Loucy (cell line): ENCODE data around the gene GNLY.

ENCODE experiments used
- H2AFZ ChIP-seq: fragments of 200-600 bp; sonication (generic); 2 replicates; pipeline ENCODE4 v1.6.0; 2016; ENCODE audit warnings: antibody characterized with exemption, mild to moderate bottlenecking, low read length, moderate library complexity
- H3F3A ChIP-seq: fragments of 200-600 bp; 2 replicates; pipeline ENCODE4 v1.6.0; 2016; ENCODE audit warnings: antibody characterized with exemption, low read depth, mild to moderate bottlenecking
- H3K27me3 ChIP-seq: fragments of 200-600 bp; sonication (generic); 2 replicates; pipeline ENCODE4 v1.6.1; 2014; ENCODE audit warnings: low read length, mild to moderate bottlenecking; ENCODE audit not compliant: insufficient read depth, poor library complexity, severe bottlenecking
- H3K36me3 ChIP-seq: fragments of 200-600 bp; sonication (generic); 2 replicates; pipeline ENCODE4 v1.6.1; 2016; ENCODE audit warnings: low read length; ENCODE audit not compliant: insufficient read depth
- H3K4me1 ChIP-seq: fragments of 200-600 bp; sonication (generic); 2 replicates; pipeline ENCODE4 v1.5.1; 2014; ENCODE audit warnings: low read length, mild to moderate bottlenecking; ENCODE audit not compliant: insufficient read depth, poor library complexity, severe bottlenecking
- H3K4me2 ChIP-seq: fragments of 200-600 bp; sonication (generic); 2 replicates; pipeline ENCODE4 v1.6.0; 2014; ENCODE audit warnings: antibody characterized with exemption, low read length, low read depth, mild to moderate bottlenecking; ENCODE audit not compliant: poor library complexity, severe bottlenecking
- H3K4me3 ChIP-seq: fragments of 200-600 bp; sonication (generic); 2 replicates; pipeline ENCODE4 v1.5.1; 2014; ENCODE audit warnings: low read length, mild to moderate bottlenecking, mixed read lengths; ENCODE audit not compliant: poor library complexity, severe bottlenecking
- H3K79me2 ChIP-seq: fragments of 200-600 bp; sonication (generic); 2 replicates; pipeline ENCODE4 v1.6.1; 2014; ENCODE audit warnings: low read length; ENCODE audit not compliant: insufficient read depth
- H3K9ac ChIP-seq: fragments of 200-600 bp; sonication (generic); 2 replicates; pipeline ENCODE4 v1.6.0; 2014; ENCODE audit warnings: mild to moderate bottlenecking, low read depth, low read length, moderate library complexity; ENCODE audit not compliant: poor library complexity, severe bottlenecking
- H3K9me2 ChIP-seq: fragments of 200-600 bp; sonication (generic); replicated peaks from 2 replicates; pipeline ENCODE4 v1.6.1; 2016; ENCODE audit warnings: low read depth, low read length, mixed read lengths
- H3K9me3 ChIP-seq: fragments of 200-600 bp; sonication (generic); 2 replicates; pipeline ENCODE4 v1.6.1; 2014; ENCODE audit warnings: mild to moderate bottlenecking, antibody characterized with exemption, low read length, low read depth; ENCODE audit not compliant: insufficient read depth
- H4K20me1 ChIP-seq: fragments of 200-600 bp; sonication (generic); 2 replicates; pipeline ENCODE4 v1.6.0; 2014; ENCODE audit warnings: antibody characterized with exemption, low read length, mild to moderate bottlenecking; ENCODE audit not compliant: insufficient read depth, poor library complexity, severe bottlenecking
- CTCF ChIP-seq: fragments of 200-600 bp; sonication (generic); conservative IDR thresholded peaks from 2 replicates; pipeline ENCODE4 v1.5.1; 2014; ENCODE audit warnings: mild to moderate bottlenecking, antibody characterized with exemption, low read length
- EZH2phosphoT487 ChIP-seq: fragments of 200-600 bp; IDR thresholded peaks from 2 replicates; pipeline ENCODE4 v1.6.1; 2018; ENCODE audit warnings: antibody characterized with exemption, mild to moderate bottlenecking, moderate library complexity, borderline replicate concordance

The GNLY gene

GRCh38 chr2:85684380-85684779 is 9.8 kb upstream of the GNLY start:
- no peaks in the 10 kb centered on the region for H3K9me2 ChIP-seq
- H3K4me1 ChIP-seq: no peaks in the 10 kb centered on the region
- H4K20me1 ChIP-seq: no peaks in the 10 kb centered on the region
- no peak for TF ChIP-seq CTCF
- no peak for TF ChIP-seq EZH2phosphoT487
- no peaks in the 10 kb centered on the region for H3K27me3 ChIP-seq
- H3K4me2 ChIP-seq: no peak overlapping the region
- no peaks in the 10 kb centered on the region for H3K79me2 ChIP-seq
- no peak overlapping the region for H3K9ac ChIP-seq
- H3F3A ChIP-seq: no peaks in the 10 kb centered on the region
- H3K9me3 ChIP-seq: no peaks in the 10 kb centered on the region
- no peaks in the 10 kb centered on the region for H3K36me3 ChIP-seq
- no peak overlapping the region for H2AFZ ChIP-seq
- no peak overlapping the region for H3K4me3 ChIP-seq

DNA sequence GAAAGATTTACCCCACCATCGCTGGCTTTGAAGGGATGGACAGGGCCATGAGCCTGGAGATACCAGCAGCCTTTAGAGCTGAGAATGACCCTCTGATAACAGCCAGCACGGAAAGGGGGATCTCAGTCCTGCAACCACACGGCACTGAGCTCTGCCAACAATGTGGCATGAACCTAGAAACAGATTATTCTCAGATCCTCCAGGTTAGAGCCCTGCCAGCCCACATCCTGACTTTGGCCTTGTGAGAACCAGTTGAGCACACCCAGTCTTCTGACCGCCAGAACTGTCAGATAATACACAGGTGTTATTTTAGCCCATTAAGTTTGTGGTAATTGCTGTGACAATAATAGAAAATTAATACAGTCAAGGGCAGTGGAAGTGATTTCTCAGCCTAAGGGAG is 9.4 kb upstream of the GNLY start:
- TF ChIP-seq EZH2phosphoT487: no peak
- no peak for TF ChIP-seq CTCF
- Histone ChIP-seq H4K20me1 (no peaks in the 10 kb centered on the region), H2AFZ (no peak overlapping the region), H3K9me2 (no peaks in the 10 kb centered on the region), H3K27me3 (no peaks in the 10 kb centered on the region), H3K9ac (no peak overlapping the region), H3K9me3 (no peaks in the 10 kb centered on the region), H3K79me2 (no peaks in the 10 kb centered on the region), H3K36me3 (no peaks in the 10 kb centered on the region), H3K4me1 (no peaks in the 10 kb centered on the region), H3K4me2 (no peak overlapping the region), H3K4me3 (no peak overlapping the region), H3F3A (no peaks in the 10 kb centered on the region)

DNA sequence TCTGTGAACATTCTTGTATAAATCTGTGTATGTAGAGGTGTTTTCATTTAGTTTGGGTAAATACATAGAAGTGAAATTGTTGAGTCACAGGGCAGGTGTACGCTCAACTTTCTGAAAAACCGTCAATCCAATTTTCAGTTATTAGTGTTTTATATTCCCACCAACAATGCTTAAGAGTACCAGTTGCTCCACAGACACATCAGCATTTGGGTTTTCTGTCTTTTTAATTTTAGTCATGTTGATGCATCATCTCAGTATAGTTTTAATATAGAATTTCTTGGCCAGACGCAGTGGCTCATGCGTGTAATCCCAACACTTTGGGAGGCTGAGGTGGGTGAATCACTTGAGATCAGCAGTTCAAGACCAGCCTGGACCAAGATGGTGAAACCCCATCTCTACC is 3.2 kb upstream of the GNLY start:
- Histone ChIP-seq H3F3A (no peaks in the 10 kb centered on the region), H2AFZ (no peak overlapping the region), H3K79me2 (no peaks in the 10 kb centered on the region), H3K9me3 (no peaks in the 10 kb centered on the region), H3K4me1 (no peaks in the 10 kb centered on the region), H3K27me3 (no peaks in the 10 kb centered on the region), H3K9me2 (no peaks in the 10 kb centered on the region), H3K4me2 (no peak overlapping the region), H3K4me3 (no peak overlapping the region), H4K20me1 (no peaks in the 10 kb centered on the region), H3K9ac (no peak overlapping the region), H3K36me3 (no peaks in the 10 kb centered on the region)
- TF ChIP-seq EZH2phosphoT487: no peak
- no peak for TF ChIP-seq CTCF
